Adrenal gland (tissue), 12 donors: ENCODE results near the gene DARS2. TPM values are rescaled to one million over a fixed set of nuclear protein-coding genes. Genes with fewer than 3 reads are reported as not detected.
A peak's percentile ranks its signal among the peaks of the same experiment; 100 is the strongest.

Experiments used
- DNase-seq, 7 donors: peaks; one replicate each; pipeline ENCODE4 v3.0.0-alpha.2; 2019 to 2020
- H3K27ac ChIP-seq, 5 donors: fragments of 200-600 bp; sonication (generic) in 4 of 5; 1 replicate in 3 of 5; 2 replicates in 2 of 5; pipeline versions ENCODE4 v1.5.1 to v1.8.0; 2016 to 2020; ENCODE audit warnings: mild to moderate bottlenecking in 1 of 5
- H3K27me3 ChIP-seq: fragments of 200-600 bp; 2 replicates; pipeline ENCODE4 v1.8.0; 2021
- H3K36me3 ChIP-seq, 2 donors: fragments of 200-600 bp; replicated peaks in 1 of 2; 1 replicate in 1 of 2; 2 replicates in 1 of 2; pipeline versions ENCODE4 v1.5.1 to v1.8.0; 2018 to 2022
- H3K4me1 ChIP-seq, 2 donors: fragments of 200-600 bp; replicated peaks in 1 of 2; 1 replicate in 1 of 2; 2 replicates in 1 of 2; pipeline versions ENCODE4 v1.5.1 to v1.8.0; 2018 to 2021
- H3K4me3 ChIP-seq, 4 donors: fragments of 200-600 bp; sonication (generic) in 3 of 4; one replicate each; pipeline ENCODE4 v1.5.1; 2016 to 2018
- H3K9me3 ChIP-seq, 3 donors: fragments of 200-600 bp; sonication (generic) in 1 of 3; replicated peaks in 1 of 3; 1 replicate in 2 of 3; 2 replicates in 1 of 3; pipeline versions ENCODE4 v1.5.1 to v1.8.0; 2016 to 2021
- POLR2A ChIP-seq, 2 donors: fragments of 450-650 bp; IDR thresholded peaks; one replicate each; pipeline ENCODE4 v1.6.1; 2017; ENCODE audit warnings: antibody characterized with exemption in 2 of 2, mild to moderate bottlenecking in 2 of 2, moderate library complexity in 1 of 2
- WGBS, 4 donors: extraction: QIAGEN DNeasy Blood & Tissue Kit in 2 of 4; methylation state at CpG; one replicate each; pipeline versions ENCODE4 v1.1.5 to v1.1.7; 2013 to 2017; 5-methylcytosine and 5-hydroxymethylcytosine counted together
- intact Hi-C, 2 donors: fragments of 100-400 bp; cut with DNase I; formaldehyde crosslinking; loops; one replicate each; pipeline versions ENCODE4 v1.14.1 to v1.15.0; 2022 to 2023
- polyA plus RNA-seq, 3 donors: library from polyadenylated mRNA; stranded (reverse); fragments of 200-250 nt in 2 of 3; fragments of 350-450 nt in 1 of 3; fragmentation: Illumina TruSeq in 1 of 3; extraction: RNeasy Lipid Tissue Mini Kit (QIAGEN cat#74804) in 1 of 3; gene quantifications; one replicate each; pipeline ENCODE4 v1.2.3, GENCODE V29; 2013 to 2014
- total RNA-seq, 9 donors: library from RNA; depleted of rRNA in 4 of 9; stranded (reverse); fragments of >200 nt in 4 of 9; fragments of 120-200 nt in 1 of 9; fragmentation: NEBNext Ultra II Directional in 1 of 9; extraction: Animal tissue kit (Norgen Biotek cat#: 25700) in 1 of 9; gene quantifications; one replicate each; pipeline versions ENCODE4 v1.1.0 to v1.2.4, GENCODE V29; 2013 to 2023
- TF ChIP-seq, protein P1 (sequence below), 6 experiments: fragments of 450-650 bp in 4 of 6; fragments of 200-600 bp in 2 of 6; sonication (generic) in 1 of 6; IDR thresholded peaks; 1 replicate in 5 of 6; 2 replicates in 1 of 6; pipeline versions ENCODE4 v1.5.1 to v1.8.0; 2016 to 2021; ENCODE audit warnings: antibody characterized with exemption in 6 of 6, mild to moderate bottlenecking in 2 of 6, moderate library complexity in 1 of 6
- donor health status: healthy with polysubstance abuse.
- donor health status: Bipolar disorder and iron deficiency.
- donor health status: DM: yes; HTN: yes; CAD: no.
- donor health status: DM: no; HTN: no; CAD: no.
- donor health status: DM: no; HTN: no; CAD: no.
- donor health status: DM: yes; HTN: yes; CAD: no.

The DARS2 gene
- total and polyA plus RNA-seq, 12 donors, result 6.2 to 35.1 (median 25.1) TPM

DNA sequence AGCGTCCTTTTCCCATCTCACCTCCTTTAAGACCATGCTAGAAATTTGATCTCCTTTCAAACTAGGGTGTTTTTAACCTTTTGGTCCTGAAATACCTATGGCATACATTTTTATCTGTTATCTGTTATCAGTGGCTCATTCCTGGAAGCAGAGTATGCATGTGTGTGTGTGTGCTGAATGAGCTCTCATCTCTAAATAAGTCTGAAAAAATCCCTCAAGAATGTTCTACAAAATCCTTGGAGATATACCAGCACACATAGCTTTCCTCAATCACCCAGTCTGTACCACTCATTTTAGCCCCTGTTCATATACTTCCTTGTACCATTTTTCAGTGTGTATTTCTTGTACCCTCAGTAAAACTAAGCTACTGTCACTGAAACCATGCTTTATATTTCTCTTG lies 6.0 kb upstream of the DARS2 start:
- intact Hi-C loops, result no loop called here
- 85 to 100% (median 91%) methylated on average over 1 of the region's 1 CpG for WGBS, 4 donors
- Histone ChIP-seq H3K4me3 (no peak overlapping the region), H3K27me3 (no peaks in the 10 kb centered on the region), H3K4me1 (peaks cover under 1 to 2% of the 10 kb centered on the region in 2 donors), H3K9me3 (no peaks in the 10 kb centered on the region), H3K36me3 (no peaks in the 10 kb centered on the region), H3K27ac (no peak overlapping the region)
- no peak for DNase-seq
- no peak for TF ChIP-seq POLR2A (IDR thresholded peaks at IDR 0.05)
- TF ChIP-seq, protein P1, sequence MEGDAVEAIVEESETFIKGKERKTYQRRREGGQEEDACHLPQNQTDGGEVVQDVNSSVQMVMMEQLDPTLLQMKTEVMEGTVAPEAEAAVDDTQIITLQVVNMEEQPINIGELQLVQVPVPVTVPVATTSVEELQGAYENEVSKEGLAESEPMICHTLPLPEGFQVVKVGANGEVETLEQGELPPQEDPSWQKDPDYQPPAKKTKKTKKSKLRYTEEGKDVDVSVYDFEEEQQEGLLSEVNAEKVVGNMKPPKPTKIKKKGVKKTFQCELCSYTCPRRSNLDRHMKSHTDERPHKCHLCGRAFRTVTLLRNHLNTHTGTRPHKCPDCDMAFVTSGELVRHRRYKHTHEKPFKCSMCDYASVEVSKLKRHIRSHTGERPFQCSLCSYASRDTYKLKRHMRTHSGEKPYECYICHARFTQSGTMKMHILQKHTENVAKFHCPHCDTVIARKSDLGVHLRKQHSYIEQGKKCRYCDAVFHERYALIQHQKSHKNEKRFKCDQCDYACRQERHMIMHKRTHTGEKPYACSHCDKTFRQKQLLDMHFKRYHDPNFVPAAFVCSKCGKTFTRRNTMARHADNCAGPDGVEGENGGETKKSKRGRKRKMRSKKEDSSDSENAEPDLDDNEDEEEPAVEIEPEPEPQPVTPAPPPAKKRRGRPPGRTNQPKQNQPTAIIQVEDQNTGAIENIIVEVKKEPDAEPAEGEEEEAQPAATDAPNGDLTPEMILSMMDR (IDR thresholded peaks at IDR 0.05), result no peak

- no peak overlapping the region for H3K27ac ChIP-seq
- no peaks in the 10 kb centered on the region for H3K36me3 ChIP-seq
- 94 to 98% (median 96%) methylated on average over 4 of the region's 4 CpGs for WGBS, 4 donors
- intact Hi-C loops, result loop anchor here (5.0 to 10.0 kb wide), 2 partner anchors 387 to 389 kb away; no protein-coding TSS in a partner anchor
- no peaks in the 10 kb centered on the region for H3K27me3 ChIP-seq
- TF ChIP-seq, protein P1 (IDR thresholded peaks at IDR 0.05), result no peak
- TF ChIP-seq POLR2A (IDR thresholded peaks at IDR 0.05), result no peak
- peaks cover 4 to 7% of the 10 kb centered on the region in 2 donors for H3K4me1 ChIP-seq
- no peak for DNase-seq
- H3K9me3 ChIP-seq, result no peaks in the 10 kb centered on the region
- H3K4me3 ChIP-seq, result no peak overlapping the region
Observed at GRCh38 chr1:173821680-173822079, 2.8 kb upstream of the DARS2 start.

- H3K27ac ChIP-seq, result peak overlapping the region in 4 of 5 donors; percentile 73 to 96 (median 94)
- TF ChIP-seq, protein P1 (IDR thresholded peaks at IDR 0.05), result no peak
- no peak for TF ChIP-seq POLR2A (IDR thresholded peaks at IDR 0.05)
- H3K36me3 ChIP-seq, result no peaks in the 10 kb centered on the region
- peak overlapping the region; percentile 24 to 70 (median 40) for H3K4me3 ChIP-seq
- H3K4me1 ChIP-seq, result peaks cover 4 to 7% of the 10 kb centered on the region in 2 donors
- no peak for DNase-seq
- no peaks in the 10 kb centered on the region for H3K27me3 ChIP-seq
- no peaks in the 10 kb centered on the region for H3K9me3 ChIP-seq
- intact Hi-C loops, result loop anchor here (5.0 to 10.0 kb wide), 2 partner anchors 389 to 392 kb away; no protein-coding TSS in a partner anchor
- WGBS, 4 donors, result 0 to 1% (median 0%) methylated on average over 15 to 25 of the region's 25 CpGs
Observed at GRCh38 chr1:173823781-173824314, 625 bp upstream of the DARS2 start.

GRCh38 chr1:173827611-173828010 lies 3.1 kb downstream of the DARS2 start:
- TF ChIP-seq POLR2A (IDR thresholded peaks at IDR 0.05), result no peak
- TF ChIP-seq, protein P1 (IDR thresholded peaks at IDR 0.05), result no peak
- no peak for DNase-seq
- no peaks in the 10 kb centered on the region for H3K9me3 ChIP-seq
- H3K27ac ChIP-seq, result no peak overlapping the region
- 82 to 100% (median 85%) methylated on average over 2 of the region's 2 CpGs for whole genome bisulfite sequencing, 4 donors
- no peak overlapping the region for H3K4me3 ChIP-seq
- no peaks in the 10 kb centered on the region for H3K27me3 ChIP-seq
- H3K36me3 ChIP-seq, result no peaks in the 10 kb centered on the region
- intact Hi-C loops, result loop anchor here in 1 of 2 donors (10.0 kb wide), 1 partner anchor 393 kb away; no protein-coding TSS in a partner anchor
- peaks cover 4 to 7% of the 10 kb centered on the region in 2 donors for H3K4me1 ChIP-seq
